ENCODE measurements around the gene ADAM23.

The ADAM23 gene

GRCh38 chr2:206488623-206489022, 45.3 kb downstream of the ADAM23 start:
- no peak for DNase-seq (ENCODE audit: low spot score)
- Histone ChIP-seq H3K27ac (no peak overlapping the region), H3K4me3 (no peak overlapping the region)
- no peak for TF ChIP-seq CTCF (IDR thresholded peaks at IDR 0.05)

- Histone ChIP-seq H3K27ac (no peak overlapping the region), H3K4me3 (no peak overlapping the region)
- DNase-seq (ENCODE audit: low spot score) = no peak
- TF ChIP-seq CTCF (IDR thresholded peaks at IDR 0.05) = no peak
Measured at GRCh38 chr2:206494061-206494460, 50.7 kb downstream of the ADAM23 start.

GRCh38 chr2:206502729-206503128, 59.4 kb downstream of the ADAM23 start:
- Histone ChIP-seq H3K27ac (no peak overlapping the region), H3K4me3 (no peak overlapping the region)
- no peak for TF ChIP-seq CTCF (IDR thresholded peaks at IDR 0.05)
- no peak for DNase-seq (ENCODE audit: low spot score)

- no peak for TF ChIP-seq CTCF (IDR thresholded peaks at IDR 0.05)
- H3K4me3 ChIP-seq = no peak overlapping the region
- no peak for DNase-seq (ENCODE audit: low spot score)
- H3K27ac ChIP-seq = no peak overlapping the region
Measured at GRCh38 chr2:206511283-206511682, 68.0 kb downstream of the ADAM23 start.

- no peak for TF ChIP-seq CTCF (IDR thresholded peaks at IDR 0.05)
- DNase-seq (ENCODE audit: low spot score) = no peak
- no peak overlapping the region for H3K27ac ChIP-seq
- H3K4me3 ChIP-seq = no peak overlapping the region
Measured at GRCh38 chr2:206512999-206513398, 69.7 kb downstream of the ADAM23 start.

- TF ChIP-seq CTCF (IDR thresholded peaks at IDR 0.05) = no peak
Measured at GRCh38 chr2:206515580-206515979, 72.2 kb downstream of the ADAM23 start.

GRCh38 chr2:206518997-206519396, 75.7 kb downstream of the ADAM23 start:
- no peak for DNase-seq (ENCODE audit: low spot score)
- TF ChIP-seq CTCF (IDR thresholded peaks at IDR 0.05) = no peak
- H3K4me3 ChIP-seq = no peak overlapping the region
- H3K27ac ChIP-seq = no peak overlapping the region

More at GRCh38 chr2:206515580-206515979, 72.2 kb downstream of the ADAM23 start:
- Histone ChIP-seq H3K27ac (no peak overlapping the region), H3K4me3 (no peak overlapping the region)
- DNase-seq (ENCODE audit: low spot score) = no peak

All from coronary artery (tissue), 2 donors.